Fibroblast of the aortic adventitia (primary cell): ENCODE data around the gene MLH1. TPM values are rescaled to one million over a fixed set of nuclear protein-coding genes. Genes with fewer than 3 reads are reported as not detected.
A peak's percentile ranks its signal among the peaks of the same experiment; 100 is the strongest.
"Not testable (repeated sequence)": the region's sequence is repeated elsewhere in the genome, so short reads cannot be mapped to it uniquely, and the experiment has no call there.

Experiments used
- DNase-seq: peaks from one replicate; pipeline ENCODE4 v3.0.0-alpha.2; 2010; ENCODE audit warnings: low read depth
- H3K4me3 ChIP-seq: 2 replicates; pipeline ENCODE4 v1.5.1; 2011; ENCODE audit warnings: low read depth, mild to moderate bottlenecking, control low read depth, low read length, moderate library complexity
- total RNA-seq: library from RNA; depleted of rRNA; stranded (reverse); fragments of >200 nt; gene quantifications from 2 replicates; pipeline ENCODE4 v1.2.3, GENCODE V29; 2012; ENCODE audit warnings: low replicate concordance
- TF ChIP-seq, protein P1 (sequence below): IDR thresholded peaks from 2 replicates; pipeline ENCODE4 v1.5.1; 2011; ENCODE audit warnings: mild to moderate bottlenecking, low read length, control low read depth, inconsistent platforms; ENCODE audit not compliant: insufficient read depth

MLH1 gene
- total RNA-seq, 1 donor: 56.5 TPM

DNA sequence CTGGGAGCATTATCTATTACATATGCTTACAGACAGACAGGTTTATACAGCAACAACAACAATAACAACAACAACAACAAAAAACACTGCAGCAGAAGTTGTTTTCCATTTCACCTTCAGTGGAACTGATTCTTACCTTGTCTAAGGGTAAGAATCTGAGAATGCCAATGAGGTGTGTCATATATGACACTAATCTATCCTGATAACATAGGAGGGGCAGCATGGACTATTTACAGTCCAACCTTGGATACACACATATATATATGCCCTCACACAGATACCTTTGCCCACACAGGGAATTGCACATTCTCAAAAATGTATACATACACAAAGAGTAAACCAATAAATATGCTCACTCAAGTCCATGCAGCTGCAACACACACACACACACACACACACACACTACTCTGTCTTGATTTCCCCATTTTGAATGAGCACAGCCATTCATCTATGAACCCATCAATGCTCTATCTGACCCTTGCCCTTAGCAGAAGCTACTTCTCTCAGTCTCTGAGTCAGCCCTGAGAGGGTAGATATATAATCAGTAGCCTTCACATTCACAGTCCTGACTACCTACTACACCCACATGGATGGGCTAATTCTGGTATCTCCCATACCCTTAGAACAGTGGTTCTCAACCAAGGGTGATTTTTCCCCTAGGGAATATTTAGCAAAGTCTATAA lies 38.7 kb upstream of the MLH1 start:
- TF ChIP-seq, protein P1, sequence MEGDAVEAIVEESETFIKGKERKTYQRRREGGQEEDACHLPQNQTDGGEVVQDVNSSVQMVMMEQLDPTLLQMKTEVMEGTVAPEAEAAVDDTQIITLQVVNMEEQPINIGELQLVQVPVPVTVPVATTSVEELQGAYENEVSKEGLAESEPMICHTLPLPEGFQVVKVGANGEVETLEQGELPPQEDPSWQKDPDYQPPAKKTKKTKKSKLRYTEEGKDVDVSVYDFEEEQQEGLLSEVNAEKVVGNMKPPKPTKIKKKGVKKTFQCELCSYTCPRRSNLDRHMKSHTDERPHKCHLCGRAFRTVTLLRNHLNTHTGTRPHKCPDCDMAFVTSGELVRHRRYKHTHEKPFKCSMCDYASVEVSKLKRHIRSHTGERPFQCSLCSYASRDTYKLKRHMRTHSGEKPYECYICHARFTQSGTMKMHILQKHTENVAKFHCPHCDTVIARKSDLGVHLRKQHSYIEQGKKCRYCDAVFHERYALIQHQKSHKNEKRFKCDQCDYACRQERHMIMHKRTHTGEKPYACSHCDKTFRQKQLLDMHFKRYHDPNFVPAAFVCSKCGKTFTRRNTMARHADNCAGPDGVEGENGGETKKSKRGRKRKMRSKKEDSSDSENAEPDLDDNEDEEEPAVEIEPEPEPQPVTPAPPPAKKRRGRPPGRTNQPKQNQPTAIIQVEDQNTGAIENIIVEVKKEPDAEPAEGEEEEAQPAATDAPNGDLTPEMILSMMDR: no peak
- no peak overlapping the region for H3K4me3 ChIP-seq
- no peak for DNase-seq

DNA sequence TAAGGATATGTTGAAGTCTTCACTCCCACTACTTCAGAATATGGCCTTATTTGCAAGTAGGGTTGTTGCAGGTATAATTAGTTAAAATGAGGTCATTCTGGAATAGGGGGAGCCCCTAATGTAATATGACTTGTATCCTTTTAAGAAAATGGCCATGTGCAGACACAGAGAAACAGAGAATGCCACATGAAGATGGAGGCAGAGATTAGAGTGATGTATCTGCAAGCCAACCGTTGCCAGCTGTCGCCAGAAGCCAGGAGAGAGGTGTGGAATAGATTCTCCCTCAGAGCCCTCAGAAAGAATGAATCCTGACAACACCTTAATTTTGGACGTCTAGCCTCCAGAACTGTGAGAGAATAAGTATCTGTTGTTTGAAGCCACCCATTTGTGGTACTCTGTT lies 37.2 kb upstream of the MLH1 start:
- TF ChIP-seq, protein P1: no peak
- DNase-seq: no peak
- H3K4me3 ChIP-seq: no peak overlapping the region

DNA sequence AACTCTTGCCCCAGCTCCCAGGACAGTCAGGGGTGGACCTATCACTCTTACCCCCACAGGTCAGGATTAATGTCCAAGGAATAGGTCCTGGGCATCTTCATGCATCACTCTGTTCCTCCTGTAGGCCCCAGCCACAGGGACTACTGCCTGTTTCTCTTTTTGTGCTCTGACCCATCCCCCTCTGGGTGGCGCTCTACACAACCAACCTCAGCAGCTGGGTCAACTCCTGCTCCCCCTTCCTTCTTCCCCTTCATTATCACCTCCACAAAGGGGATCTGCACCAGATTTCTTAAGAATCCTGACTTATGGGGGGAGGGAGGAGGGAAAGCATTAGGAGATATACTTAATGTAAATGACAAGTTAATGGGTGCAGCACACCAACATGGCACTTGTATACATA lies 36.3 kb upstream of the MLH1 start:
- H3K4me3 ChIP-seq: no peak overlapping the region
- TF ChIP-seq, protein P1: no peak
- DNase-seq: no peak

DNA sequence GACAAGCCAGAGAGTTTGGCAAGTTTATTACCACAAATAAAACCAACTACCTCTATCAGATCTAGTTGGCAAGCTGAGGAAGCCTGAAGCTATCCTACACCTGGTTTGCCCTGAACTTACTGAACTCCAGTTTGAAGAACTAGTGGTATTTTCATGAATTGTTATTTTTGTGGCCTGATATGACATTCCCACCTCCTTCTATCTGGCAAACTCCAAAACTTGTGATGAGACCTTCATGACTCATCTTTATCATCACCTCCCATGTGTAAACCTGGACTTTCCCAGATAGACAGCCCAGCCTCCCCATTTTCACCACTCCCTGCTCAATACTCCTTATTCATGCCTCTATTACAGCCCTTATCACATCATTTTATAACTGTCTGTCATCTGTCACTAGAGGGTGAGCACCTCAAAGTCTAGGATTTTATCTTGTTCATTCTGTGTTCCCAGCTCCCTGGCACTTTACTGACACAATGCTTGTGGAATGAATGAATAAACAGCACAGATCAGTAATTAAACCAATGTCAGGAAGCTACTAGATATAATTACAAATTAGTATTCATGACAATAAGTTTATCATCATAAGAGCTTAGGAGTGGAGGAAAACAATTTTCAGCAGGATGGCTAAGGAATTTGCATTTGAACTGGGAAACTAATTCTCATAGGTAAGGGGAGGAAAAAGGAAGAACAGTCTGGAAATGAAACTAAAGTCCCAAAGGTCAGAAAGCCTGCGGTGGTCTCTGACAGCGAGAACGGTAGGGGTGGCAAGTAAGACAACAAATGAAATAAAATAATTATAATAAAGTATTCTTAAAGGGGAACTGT lies 35.2 kb upstream of the MLH1 start:
- peak; percentile 72 for DNase-seq
- no peak overlapping the region for H3K4me3 ChIP-seq
- TF ChIP-seq, protein P1: no peak

DNA sequence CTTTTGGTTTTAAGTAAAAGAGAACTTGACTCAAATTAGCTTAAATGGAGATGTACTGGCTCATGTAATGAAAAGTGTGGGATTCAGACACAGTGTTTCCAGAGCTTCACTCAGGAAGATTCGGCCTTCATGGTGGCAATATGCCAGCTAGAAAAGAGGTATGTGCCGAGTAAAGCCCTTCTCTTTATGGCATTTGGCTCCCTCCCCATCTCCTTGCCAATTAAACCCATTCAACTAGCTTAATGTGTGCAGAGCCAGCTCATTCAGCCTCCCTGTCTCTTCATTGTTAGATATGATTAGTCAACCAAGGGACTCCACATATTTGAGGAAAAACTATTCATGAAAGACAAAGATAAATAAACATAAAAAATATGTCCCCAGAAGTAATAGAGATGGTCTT lies 33.5 kb upstream of the MLH1 start:
- DNase-seq: peak; percentile 17
- TF ChIP-seq, protein P1: no peak
- no peak overlapping the region for H3K4me3 ChIP-seq

DNA sequence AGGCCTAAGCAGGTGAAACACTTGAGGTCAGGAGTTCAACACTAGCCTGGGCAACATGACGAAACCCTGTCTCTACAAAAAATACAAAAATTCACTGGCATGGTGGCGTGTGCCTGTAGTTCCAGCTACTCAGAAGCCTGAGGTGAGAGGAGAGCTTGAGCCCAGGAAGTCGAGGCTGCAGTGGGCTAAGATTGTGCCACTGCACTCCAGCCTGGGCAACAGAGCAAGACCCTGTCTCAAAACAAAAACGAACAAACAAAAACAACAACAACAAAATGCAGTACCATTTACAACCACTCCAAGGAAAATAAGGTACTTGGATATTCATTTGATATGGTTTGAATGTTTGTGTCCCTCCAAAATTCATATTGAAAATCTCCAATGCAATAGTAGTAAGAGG lies 32.8 kb upstream of the MLH1 start:
- TF ChIP-seq, protein P1: no peak
- no peak for DNase-seq
- H3K4me3 ChIP-seq: no peak overlapping the region

DNA sequence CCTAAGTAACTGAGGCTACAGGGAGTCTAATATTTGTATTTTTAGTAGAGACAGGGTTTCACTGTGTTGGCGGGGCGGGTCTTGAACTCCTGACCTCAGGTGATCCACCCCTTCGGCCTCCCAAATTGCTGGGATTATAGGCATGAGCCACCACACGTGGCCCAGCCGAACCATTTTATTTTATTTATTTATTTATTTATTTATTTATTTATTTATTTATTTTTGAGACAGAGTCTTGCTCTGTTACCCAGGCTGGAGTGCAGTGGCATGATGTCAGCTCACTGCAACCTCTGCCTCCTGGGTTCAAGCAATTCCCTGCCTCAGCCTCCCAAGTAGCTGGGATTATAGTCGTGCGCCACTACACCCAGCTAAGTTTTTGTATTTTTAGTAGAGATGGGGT lies 30.3 kb upstream of the MLH1 start:
- H3K4me3 ChIP-seq, DNase-seq: not testable (repeated sequence)
